SHP77 treated with DMSO at 0.1 percent for 48 hours (cell line): Measurements from ENCODE around the gene ANXA5.
"Not testable (repeated sequence)": the region's sequence is repeated elsewhere in the genome, so short reads cannot be mapped to it uniquely, and the experiment has no call there.

Experiments
- DNase-seq: peaks from one replicate; lab custom pipeline; 2025; lab: John Stamatoyannopoulos, UW

ANXA5 gene

DNA sequence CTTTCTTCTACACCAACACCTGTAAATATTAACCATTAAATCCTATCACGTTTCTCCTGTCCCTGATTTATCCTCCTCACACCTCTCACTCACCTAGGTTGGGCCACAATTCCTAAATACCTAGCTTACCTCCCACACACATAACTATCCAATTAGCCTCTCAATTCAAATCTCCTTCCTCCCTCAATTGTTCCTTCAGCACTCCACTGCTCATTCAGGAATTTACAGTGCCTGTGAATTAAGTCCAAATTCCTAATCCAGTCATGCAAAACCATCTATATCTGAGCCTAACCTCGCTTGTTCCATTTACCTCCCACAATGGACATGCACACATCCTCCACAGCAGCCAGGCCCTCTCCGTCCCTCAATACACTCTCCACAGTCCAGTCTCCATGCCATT, 17.5 kb downstream of the ANXA5 start:
- no peak for DNase-seq

DNA sequence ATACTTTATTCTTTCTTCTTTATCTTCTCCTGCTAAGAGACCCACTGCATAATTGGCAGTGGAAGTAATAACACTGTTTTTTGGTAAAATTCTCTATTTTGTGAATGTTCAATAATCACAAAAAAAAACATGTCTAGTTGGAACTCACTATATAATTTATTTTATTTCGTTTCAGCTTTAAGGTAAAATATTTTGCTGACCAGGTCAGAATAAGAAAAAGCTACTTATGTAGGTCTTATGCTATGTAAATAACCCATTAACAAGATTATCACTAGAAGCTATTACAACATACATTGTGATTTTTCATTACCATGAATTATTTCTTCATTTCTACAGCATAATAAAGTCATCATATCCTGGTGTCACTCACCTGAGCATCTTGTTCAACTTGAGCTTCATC, 19.3 kb downstream of the ANXA5 start:
- no peak for DNase-seq

GRCh38 chr4:121676345-121677075, 20.3 kb downstream of the ANXA5 start:
- DNase-seq, result no peak

DNA sequence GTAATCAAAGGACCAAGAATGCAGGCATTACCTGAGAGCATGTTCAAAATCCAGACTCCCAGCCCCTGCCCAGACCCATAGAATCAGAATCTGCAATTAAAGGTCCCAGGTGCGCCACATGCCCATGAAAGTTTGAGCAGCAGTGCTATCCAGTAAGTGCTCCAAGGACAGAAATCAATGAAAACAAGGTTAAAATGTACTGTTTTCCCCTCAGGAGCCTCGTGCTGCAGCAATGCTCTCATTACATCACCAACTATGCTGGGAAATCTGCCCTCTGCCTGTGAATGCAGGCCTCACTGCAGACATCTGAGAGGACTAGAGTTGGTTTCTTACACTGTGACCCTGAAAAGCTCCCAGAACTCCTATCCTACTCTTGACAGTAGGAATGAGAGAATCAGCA, 21.1 kb downstream of the ANXA5 start:
- no peak for DNase-seq

DNA sequence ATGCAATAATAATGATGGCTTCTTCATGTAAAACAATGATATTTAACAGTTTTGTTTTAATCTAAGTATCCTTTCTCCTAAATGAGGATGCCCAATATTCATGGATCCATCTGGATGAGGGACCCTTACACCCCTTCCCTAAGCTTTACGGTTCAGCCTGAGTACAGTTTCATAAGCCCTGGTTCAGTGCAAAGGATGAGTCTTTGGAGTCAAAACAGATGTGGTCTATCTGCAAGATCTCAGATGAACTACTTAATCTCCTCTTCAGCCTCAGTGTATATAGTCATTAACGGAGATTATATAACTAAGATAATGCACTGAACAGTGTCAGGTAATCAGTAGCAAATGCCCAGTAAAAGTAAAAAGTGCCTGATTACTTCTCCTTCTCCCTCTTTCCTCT, 22.1 kb downstream of the ANXA5 start:
- DNase-seq, result no peak

DNA sequence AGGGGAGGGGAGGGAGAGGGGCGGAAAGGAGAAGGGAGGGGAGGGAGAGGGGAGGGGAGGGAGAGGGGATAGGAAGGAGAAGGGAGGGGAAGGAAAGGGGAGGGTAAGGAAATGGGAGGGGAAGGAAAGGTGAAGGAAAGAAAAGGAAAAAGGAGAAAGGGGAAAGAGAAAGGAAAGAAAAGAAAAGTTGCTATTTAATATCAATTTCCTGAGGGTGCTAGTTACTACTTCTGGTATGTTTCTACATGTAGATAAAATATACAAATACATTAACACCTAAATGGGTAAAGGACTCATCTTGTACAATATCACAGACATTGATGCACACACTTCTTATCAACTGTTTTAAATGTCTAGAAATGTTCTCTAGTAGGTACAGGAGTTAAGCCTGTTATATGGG, 22.6 kb downstream of the ANXA5 start:
- no peak for DNase-seq

DNA sequence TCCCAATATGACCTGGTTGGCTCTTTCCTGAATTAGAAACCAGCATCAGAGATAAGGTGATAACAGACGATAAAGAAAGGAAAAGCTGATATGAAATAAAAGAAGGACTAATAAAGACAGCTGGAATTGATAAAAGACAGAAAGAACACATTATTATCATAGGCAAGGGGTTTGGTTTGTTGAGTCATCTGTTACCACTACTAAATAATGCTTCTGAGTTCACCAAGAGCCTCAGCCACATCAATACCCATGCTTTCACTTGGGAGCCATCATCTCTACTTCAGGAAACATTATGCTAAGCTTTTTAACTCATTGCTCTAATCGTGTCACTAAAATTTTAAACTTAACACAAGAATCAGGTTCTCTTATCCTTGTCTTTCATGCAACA, 27.6 kb downstream of the ANXA5 start:
- no peak for DNase-seq

- DNase-seq, result no peak
These were observed 28.2 kb downstream of the ANXA5 start for GRCh38 chr4:121668368-121669162.

- DNase-seq, result no peak
These were observed 30.6 kb downstream of the ANXA5 start for GRCh38 chr4:121666091-121666679.

DNA sequence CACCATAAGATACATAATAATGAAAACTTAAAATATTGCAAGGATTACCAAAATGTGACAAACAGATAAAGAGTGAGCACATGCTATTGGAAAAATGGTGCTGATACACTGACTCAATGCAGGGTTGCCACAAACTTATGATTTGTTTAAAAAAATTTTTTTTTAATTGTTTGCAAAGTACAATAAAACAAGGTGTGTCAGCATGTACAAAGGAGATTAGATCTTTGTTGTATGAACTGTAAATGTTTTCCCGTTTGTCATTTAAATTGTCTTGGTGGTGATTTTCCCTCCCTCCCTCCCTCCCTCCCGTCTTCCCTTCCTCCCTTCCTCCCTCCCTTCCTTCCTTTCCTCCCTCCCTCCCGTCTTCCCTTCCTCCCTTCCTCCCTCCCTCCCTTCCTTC, 31.4 kb downstream of the ANXA5 start:
- DNase-seq, result no peak

- no peak for DNase-seq
These were observed 34.6 kb downstream of the ANXA5 start for GRCh38 chr4:121662225-121662624.

DNA sequence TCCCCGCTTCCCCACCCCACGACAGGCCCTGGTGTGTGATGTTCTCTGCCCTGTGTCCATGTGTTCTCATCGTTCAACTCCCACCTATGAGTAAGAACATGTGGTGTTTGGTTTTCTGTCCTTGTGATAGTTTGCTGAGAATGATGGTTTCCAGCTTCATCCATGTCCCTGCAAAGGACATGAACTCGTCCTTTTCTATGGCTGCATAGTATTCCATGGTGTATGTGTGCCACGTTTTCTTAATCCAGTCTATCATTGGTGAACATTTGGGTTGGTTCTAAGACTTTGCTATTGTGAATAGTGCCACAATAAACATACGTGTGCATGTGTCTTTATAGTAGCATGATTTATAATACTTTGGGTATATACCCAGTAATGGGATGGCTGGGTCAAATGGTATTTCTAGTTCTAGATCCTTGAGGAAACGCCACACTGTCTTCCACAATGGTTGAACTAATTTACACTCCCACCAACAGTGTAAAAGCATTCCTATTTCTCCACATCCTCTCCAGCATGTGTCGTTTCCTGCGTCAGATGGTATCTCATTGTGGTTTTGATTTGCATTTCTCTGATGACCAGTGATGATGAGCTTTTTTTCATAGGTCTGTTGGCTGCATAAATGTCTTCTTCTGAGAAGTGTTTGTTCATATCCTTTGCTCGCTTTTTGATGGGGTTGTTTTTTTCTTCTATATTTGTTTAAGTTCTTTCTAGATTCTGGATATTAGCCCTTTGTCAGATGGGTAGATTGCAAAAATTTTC, 36.4 kb downstream of the ANXA5 start:
- DNase-seq, result not testable (repeated sequence)

DNA sequence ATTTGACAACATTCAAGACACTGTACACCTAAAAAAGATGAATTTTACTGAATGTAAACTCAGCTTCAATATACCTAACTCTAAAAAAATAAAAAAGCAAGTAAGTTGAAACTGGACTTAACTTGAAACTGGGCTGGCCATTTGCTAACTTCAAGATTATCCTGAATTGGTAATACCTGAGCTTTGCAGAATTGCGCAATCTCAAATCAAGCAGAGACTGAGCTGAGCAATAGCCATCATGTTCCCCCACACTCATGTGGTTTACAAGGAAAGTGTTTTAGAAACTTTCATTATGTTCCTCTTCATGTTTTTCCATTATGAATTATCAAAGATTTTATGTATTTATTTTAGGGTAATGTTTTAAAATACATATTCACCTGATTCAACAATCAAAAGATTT, 38.7 kb downstream of the ANXA5 start:
- no peak for DNase-seq

DNA sequence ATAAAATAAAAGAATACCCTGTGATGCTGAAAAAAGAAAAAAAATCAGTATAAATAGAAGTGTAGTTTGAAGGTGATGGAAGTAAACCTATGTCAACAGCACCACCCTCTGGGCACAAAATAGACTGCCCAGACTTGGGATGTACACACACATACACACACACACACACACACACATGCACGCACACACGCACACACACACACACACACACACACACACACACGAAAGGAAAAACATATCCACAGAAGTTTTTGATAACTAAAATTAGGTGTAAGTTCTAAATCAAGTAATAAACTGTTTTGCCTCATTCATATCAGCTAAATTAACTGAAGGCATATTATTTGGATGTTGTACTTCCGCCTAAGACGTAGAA, 40.5 kb downstream of the ANXA5 start:
- peak; percentile 7 for DNase-seq

DNA sequence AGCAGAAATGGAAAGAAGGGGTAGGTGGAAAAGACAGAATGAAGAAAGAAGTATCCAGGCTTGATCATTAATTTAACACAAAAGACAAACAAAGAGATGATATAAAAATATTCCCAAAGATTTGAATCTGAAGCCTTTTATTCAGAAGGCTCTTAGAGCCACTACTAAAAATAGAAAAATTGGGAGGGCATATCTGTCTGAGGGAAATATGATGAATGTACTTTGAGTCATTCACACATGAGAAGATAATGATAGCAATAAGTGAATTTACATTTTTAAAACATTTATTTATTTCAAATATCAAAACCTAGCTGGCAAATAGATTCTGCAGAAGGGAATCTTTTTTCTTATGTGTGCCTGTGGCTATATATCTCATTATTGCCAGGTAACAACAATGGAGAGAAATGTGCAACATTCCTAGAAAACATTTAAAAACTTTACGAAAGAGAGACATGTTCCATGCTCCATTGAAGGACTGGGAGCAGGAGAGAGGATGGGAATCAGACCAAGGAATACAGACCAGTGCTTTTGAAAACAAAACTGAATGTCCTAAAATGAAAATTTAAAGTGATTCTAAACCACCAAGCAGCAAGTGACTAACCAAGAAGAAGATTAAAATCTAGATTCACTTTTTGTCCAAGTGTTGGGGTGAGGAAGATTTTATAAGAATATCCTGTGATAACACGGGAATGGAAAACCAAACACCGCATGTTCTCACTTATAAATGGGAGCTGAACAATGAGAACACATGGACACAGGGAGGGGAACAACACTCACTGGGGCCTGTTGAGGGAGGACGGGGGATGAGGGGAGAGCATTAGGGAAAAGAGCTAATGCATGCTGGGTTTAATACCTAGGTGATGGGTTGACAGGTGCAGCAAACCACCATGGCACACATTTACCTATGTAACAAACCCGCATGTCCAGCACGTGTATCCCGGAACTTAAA, 41.2 kb downstream of the ANXA5 start:
- DNase-seq, result no peak

- no peak for DNase-seq
These were observed 42.0 kb downstream of the ANXA5 start for GRCh38 chr4:121654738-121655137.

- no peak for DNase-seq
These were observed 42.8 kb downstream of the ANXA5 start for GRCh38 chr4:121653986-121654385.

DNA sequence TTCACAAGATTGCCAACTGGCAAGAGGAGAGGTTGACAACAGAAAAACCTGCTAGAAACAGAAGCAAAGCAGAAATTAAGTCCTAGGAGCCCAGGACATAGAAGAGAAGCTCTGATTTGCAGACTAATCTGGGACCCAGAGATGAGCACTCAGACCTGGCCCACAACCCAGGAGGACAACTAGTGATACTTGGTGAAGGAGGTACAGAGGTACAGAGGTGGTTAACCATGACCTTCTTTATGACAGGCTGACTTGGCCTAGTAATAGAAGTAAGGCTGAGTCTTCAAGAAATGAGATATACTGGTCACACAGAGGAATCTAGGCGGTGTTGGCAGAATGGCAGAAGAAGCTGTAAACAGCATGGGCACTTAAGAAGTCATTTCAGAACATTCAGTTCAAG, 43.6 kb downstream of the ANXA5 start:
- DNase-seq, result no peak

DNA sequence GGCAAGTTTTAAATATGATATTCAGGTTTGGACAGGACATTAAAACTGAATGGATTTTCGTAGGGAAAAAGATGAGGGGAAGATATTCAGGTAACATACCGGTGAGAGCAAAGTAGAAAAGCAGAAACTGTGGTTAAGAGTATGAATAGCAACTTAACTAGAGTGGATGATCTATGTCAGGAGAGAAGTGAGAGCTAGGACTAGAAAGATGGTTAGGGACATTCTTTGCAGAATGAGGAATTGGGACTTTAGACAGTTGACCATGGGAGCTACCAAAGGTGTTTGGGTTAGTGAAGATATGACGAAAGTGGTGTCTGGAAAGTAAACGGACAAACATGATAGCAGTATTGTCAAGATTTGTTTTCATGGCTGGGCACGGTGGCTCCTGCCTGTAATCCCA, 45.2 kb downstream of the ANXA5 start:
- no peak for DNase-seq

DNA sequence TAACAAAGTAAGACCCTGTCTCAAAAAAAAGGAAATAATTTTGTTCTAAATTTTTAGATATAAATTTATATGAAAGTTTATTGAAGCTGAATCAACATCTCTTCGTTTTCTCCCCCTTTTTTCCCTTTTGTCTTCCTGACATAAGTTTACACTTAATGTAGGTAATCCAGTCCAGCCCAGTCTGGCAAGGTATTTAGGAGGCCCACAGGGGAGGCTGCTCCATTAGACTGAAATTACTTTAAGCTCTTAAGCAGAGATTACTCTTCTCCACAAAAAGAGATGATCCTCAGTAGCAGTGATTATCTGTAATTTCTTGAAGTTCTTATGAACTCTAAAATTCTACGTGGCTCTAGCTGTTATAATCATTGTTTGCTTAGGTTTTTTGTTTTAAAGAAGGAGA, 46.0 kb downstream of the ANXA5 start:
- DNase-seq, result no peak

DNA sequence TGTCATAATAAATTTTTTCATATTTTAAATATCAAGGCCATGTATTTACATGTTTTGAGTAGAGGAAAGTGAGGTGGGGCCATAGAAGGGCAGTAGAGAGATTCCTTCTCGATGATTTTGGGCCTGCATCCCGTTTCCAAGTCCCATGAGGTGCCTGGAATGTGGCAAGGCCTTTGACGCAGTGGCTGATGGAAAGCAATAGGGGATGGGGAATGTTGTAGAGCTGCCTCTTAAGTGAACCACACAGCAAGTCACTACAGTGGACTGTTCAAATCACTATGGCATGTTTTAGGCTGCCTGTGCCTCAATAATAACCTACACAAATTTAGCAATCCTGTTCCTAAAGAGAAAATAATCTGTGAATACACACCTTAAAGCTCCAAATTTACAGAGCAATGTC, 48.3 kb downstream of the ANXA5 start:
- no peak for DNase-seq
